PC-9 (cell line): ENCODE results near the gene EIF3K.

ENCODE experiments used
- CTCF ChIP-seq: fragments of 200-600 bp; sonication (generic); conservative IDR thresholded peaks from 2 replicates; pipeline ENCODE4 v1.6.1; 2017; ENCODE audit warnings: mixed run types, antibody characterized with exemption, mild to moderate bottlenecking, moderate library complexity
- EZH2 ChIP-seq: fragments of 200-600 bp; sonication (generic); IDR thresholded peaks from 2 replicates; pipeline ENCODE4 v1.8.0; 2017; ENCODE audit warnings: antibody characterized with exemption, low read depth

- no peak for TF ChIP-seq CTCF
- no peak for TF ChIP-seq EZH2
Measured at GRCh38 chr19:38588041-38588440, 30.9 kb upstream of the EIF3K start.
